Osteoblast (primary cell): ENCODE measurements around the gene B3GNT3. TPM values are rescaled to one million over a fixed set of nuclear protein-coding genes. Genes with fewer than 3 reads are reported as not detected.

Experiments
- DNase-seq: peaks from one replicate; pipeline ENCODE4 v3.0.0; 2011; ENCODE audit warnings: low spot score, mixed read lengths; ENCODE audit not compliant: insufficient read length; ENCODE audit errors: missing footprints
- H2AFZ ChIP-seq: 2 replicates; pipeline ENCODE4 v1.6.0; 2011; ENCODE audit warnings: mild to moderate bottlenecking, low read length
- H3K27ac ChIP-seq: 2 replicates; pipeline ENCODE4 v1.5.1; 2011; ENCODE audit warnings: mild to moderate bottlenecking, low read depth, low read length, moderate library complexity
- H3K27me3 ChIP-seq: 2 replicates; pipeline ENCODE4 v1.6.0; 2012; ENCODE audit warnings: mild to moderate bottlenecking, control low read depth, inconsistent platforms, low read length, moderate library complexity; ENCODE audit not compliant: insufficient read depth
- H3K36me3 ChIP-seq: 2 replicates; pipeline ENCODE4 v1.5.1; 2011; ENCODE audit warnings: mild to moderate bottlenecking, low read length, control low read depth, moderate library complexity; ENCODE audit not compliant: insufficient read depth
- H3K4me1 ChIP-seq: 2 replicates; pipeline ENCODE4 v1.5.1; 2011; ENCODE audit warnings: mild to moderate bottlenecking, low read length, control low read depth, moderate library complexity; ENCODE audit not compliant: insufficient read depth
- H3K4me2 ChIP-seq: 2 replicates; pipeline ENCODE4 v1.6.0; 2011; ENCODE audit warnings: mild to moderate bottlenecking, low read length; ENCODE audit not compliant: insufficient read depth
- H3K4me3 ChIP-seq: fragments of 200-600 bp; sonication (generic); 3 replicates; pipeline ENCODE4 v1.5.1; 2012; ENCODE audit warnings: mild to moderate bottlenecking, low read length, inconsistent platforms; ENCODE audit not compliant: insufficient read depth
- H3K79me2 ChIP-seq: 2 replicates; pipeline ENCODE4 v1.6.0; 2012; ENCODE audit warnings: mild to moderate bottlenecking, low read length, control low read depth, inconsistent platforms; ENCODE audit not compliant: insufficient read depth
- H3K9me3 ChIP-seq: 2 replicates; pipeline ENCODE4 v1.5.1; 2011; ENCODE audit warnings: low read depth, low read length, control low read depth
- H4K20me1 ChIP-seq: 2 replicates; pipeline ENCODE4 v1.6.0; 2012; ENCODE audit warnings: mild to moderate bottlenecking, low read length, control low read depth; ENCODE audit not compliant: insufficient read depth
- total RNA-seq: library from RNA; depleted of rRNA; stranded (reverse); fragments of >200 nt; gene quantifications from 2 replicates; pipeline ENCODE4 v1.2.3, GENCODE V29; 2012
- TF ChIP-seq, protein P1 (sequence below): IDR thresholded peaks from 2 replicates; pipeline ENCODE4 v1.5.1; 2011; ENCODE audit warnings: mild to moderate bottlenecking, low read depth, low read length, moderate library complexity; ENCODE audit errors: extremely low read depth

The B3GNT3 gene
- total RNA-seq, 1 donor = not detected

DNA sequence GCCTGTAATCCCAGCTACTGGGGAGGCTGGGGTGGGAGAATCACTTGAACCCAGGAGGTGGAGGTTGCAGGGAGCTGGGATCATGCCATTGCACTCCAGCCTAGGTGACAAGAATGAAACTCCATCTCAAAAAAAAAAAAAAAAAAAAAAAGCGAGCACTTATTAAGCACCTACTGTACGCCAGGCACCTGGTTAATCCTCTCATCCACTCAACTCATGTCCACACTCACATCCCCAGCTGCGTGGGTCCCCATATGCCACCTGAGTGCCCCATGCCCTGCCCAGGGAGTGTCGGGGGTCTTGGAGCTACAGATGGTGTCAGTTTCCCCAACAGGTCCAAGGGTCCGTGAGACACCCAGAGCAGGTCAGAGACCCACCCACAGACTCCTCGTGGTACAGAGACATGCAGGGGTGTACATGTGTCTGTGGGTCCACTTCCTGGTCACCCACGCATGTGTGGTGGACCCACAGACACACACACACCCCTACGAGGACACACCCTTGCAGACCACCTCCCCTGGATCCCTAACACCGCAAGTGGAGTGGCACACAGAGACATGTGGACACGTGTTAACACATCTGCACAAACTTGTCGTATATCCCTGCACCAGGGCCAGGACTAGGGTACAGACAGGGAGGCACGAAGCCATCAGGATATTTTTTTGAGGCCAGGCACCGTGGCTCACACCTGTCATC lies 22.9 kb downstream of the B3GNT3 start:
- H3K36me3 ChIP-seq = no peaks in the 10 kb centered on the region
- H3K4me1 ChIP-seq = no peaks in the 10 kb centered on the region
- no peak overlapping the region for H3K4me2 ChIP-seq
- DNase-seq = peak; percentile 36
- H3K79me2 ChIP-seq = no peaks in the 10 kb centered on the region
- no peaks in the 10 kb centered on the region for H3K27me3 ChIP-seq
- no peak overlapping the region for H3K4me3 ChIP-seq
- no peaks in the 10 kb centered on the region for H4K20me1 ChIP-seq
- no peak overlapping the region for H2AFZ ChIP-seq
- no peak overlapping the region for H3K27ac ChIP-seq
- TF ChIP-seq, protein P1, sequence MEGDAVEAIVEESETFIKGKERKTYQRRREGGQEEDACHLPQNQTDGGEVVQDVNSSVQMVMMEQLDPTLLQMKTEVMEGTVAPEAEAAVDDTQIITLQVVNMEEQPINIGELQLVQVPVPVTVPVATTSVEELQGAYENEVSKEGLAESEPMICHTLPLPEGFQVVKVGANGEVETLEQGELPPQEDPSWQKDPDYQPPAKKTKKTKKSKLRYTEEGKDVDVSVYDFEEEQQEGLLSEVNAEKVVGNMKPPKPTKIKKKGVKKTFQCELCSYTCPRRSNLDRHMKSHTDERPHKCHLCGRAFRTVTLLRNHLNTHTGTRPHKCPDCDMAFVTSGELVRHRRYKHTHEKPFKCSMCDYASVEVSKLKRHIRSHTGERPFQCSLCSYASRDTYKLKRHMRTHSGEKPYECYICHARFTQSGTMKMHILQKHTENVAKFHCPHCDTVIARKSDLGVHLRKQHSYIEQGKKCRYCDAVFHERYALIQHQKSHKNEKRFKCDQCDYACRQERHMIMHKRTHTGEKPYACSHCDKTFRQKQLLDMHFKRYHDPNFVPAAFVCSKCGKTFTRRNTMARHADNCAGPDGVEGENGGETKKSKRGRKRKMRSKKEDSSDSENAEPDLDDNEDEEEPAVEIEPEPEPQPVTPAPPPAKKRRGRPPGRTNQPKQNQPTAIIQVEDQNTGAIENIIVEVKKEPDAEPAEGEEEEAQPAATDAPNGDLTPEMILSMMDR = no peak
- H3K9me3 ChIP-seq = no peaks in the 10 kb centered on the region

- Histone ChIP-seq H3K9me3 (no peaks in the 10 kb centered on the region), H3K4me2 (no peak within 1 kb of the TSS), H2AFZ (no peak within 1 kb of the TSS), H3K4me3 (no peak within 1 kb of the TSS), H3K27ac (no peak within 1 kb of the TSS), H3K79me2 (no peaks in the 10 kb centered on the region), H3K36me3 (no peaks in the 10 kb centered on the region), H4K20me1 (no peaks in the 10 kb centered on the region), H3K27me3 (no peaks in the 10 kb centered on the region), H3K4me1 (no peaks in the 10 kb centered on the region)
- DNase-seq = peak; percentile 76
- TF ChIP-seq, protein P1 = no peak
Observed at GRCh38 chr19:17821190-17821589, 26.3 kb downstream of the B3GNT3 start, which contains the start of gene INSL3. Gene INSL3, minus strand, starts transcription at chr19:17821519. Its CDS starts 13 bp downstream, at chr19:17821506.

GRCh38 chr19:17824339-17824738 lies 29.4 kb downstream of the B3GNT3 start:
- Histone ChIP-seq H3K9me3 (no peaks in the 10 kb centered on the region), H4K20me1 (no peaks in the 10 kb centered on the region), H3K4me2 (no peak overlapping the region), H3K4me3 (no peak overlapping the region), H3K36me3 (no peaks in the 10 kb centered on the region), H3K79me2 (no peaks in the 10 kb centered on the region), H3K4me1 (no peaks in the 10 kb centered on the region), H2AFZ (no peak overlapping the region), H3K27me3 (no peaks in the 10 kb centered on the region), H3K27ac (no peak overlapping the region)
- DNase-seq = peak; percentile 73
- TF ChIP-seq, protein P1 = no peak

DNA sequence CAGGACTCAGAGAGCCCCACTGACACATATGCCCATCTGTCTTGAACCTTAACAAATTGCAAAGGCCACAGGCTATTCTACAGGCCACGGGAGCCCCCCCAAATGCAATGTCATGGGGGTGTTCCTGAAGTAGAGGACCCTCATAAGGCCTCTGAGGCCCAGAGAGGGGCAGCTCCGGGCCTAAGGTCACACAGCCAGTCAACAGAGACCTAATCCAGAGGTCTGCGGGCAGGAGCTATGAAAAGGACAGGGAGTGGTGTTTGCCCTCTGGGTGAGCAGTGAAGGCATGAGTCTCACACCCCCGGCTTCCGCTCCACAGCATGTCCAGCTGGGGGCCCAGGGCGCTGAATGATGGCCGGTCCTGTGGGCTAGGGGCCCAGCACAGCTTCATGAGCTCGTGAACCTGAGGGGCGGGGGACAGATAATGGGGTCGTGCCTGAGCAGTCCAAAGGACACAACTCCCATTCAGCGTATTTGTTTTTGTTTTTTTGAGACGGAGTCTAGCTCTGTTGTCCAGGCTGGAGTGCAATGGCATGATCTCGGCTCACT lies 31.6 kb downstream of the B3GNT3 start:
- TF ChIP-seq, protein P1 = no peak
- Histone ChIP-seq H3K36me3 (no peaks in the 10 kb centered on the region), H3K9me3 (no peaks in the 10 kb centered on the region), H3K79me2 (no peaks in the 10 kb centered on the region), H3K4me3 (no peak overlapping the region), H4K20me1 (no peaks in the 10 kb centered on the region), H3K4me1 (no peaks in the 10 kb centered on the region), H2AFZ (no peak overlapping the region), H3K27ac (no peak overlapping the region), H3K4me2 (no peak overlapping the region), H3K27me3 (no peaks in the 10 kb centered on the region)
- peak; percentile 48 for DNase-seq
